Coronary artery (tissue), 2 donors: ENCODE results near the gene SPATA7.
"Not testable (repeated sequence)": the region's sequence is repeated elsewhere in the genome, so short reads cannot be mapped to it uniquely, and the experiment has no call there.

Experiments
- DNase-seq: peaks from one replicate; pipeline ENCODE4 v3.0.0-alpha.2; 2017; ENCODE audit warnings: low spot score
- H3K27ac ChIP-seq, 2 donors: fragments of 200-600 bp; sonication (generic); one replicate each; pipeline ENCODE4 v1.5.1; 2016 to 2019
- H3K4me3 ChIP-seq: fragments of 200-600 bp; sonication (generic); 2 replicates; pipeline ENCODE4 v1.5.1; 2016; ENCODE audit warnings: mild to moderate bottlenecking, moderate library complexity
- CTCF ChIP-seq: fragments of 200-600 bp; sonication (generic); IDR thresholded peaks from one replicate; pipeline ENCODE4 v1.5.1; 2019; ENCODE audit warnings: antibody characterized with exemption

Gene SPATA7

DNA sequence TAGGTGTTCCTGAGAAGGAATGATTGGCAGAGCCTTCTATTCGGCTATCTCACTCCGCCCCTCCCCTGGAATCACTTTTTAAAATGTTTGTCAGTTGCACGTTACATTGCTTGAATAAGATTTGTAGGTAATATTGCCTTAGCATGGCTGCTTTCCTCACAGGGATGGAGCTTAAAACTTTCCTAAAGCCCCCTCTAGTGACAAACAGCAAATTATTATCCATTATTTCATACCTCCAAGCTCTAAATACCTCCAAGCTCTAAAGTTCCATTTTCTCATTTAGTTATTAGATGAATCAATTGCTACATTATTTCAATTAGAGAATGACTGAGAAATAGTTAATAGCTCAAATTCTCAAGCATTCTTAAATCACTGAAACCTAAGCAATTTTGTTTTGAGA lies 5.1 kb upstream of the SPATA7 start:
- no peak for DNase-seq
- Histone ChIP-seq H3K27ac (no peak overlapping the region), H3K4me3 (no peak overlapping the region)
- TF ChIP-seq CTCF: no peak

DNA sequence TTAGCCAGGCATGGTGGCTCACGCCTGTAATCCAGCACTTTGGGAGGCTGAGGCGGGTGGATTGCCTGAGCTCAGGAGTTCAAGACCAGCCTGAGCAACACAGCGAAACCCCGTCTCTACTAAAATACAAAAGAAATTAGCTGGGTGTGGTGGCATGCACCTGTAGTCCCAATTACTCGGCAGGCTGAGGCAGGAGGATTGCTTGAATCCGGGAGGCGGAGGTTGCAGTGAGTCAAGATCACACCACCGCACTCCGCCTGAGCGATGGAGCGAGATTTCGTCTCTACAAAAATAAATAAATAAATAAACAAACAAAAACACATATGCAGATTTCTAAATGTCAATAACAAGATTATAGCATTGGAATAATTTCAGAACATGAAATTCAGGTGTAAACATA lies 3.8 kb upstream of the SPATA7 start:
- H3K27ac ChIP-seq, DNase-seq, H3K4me3 ChIP-seq: not testable (repeated sequence)

DNA sequence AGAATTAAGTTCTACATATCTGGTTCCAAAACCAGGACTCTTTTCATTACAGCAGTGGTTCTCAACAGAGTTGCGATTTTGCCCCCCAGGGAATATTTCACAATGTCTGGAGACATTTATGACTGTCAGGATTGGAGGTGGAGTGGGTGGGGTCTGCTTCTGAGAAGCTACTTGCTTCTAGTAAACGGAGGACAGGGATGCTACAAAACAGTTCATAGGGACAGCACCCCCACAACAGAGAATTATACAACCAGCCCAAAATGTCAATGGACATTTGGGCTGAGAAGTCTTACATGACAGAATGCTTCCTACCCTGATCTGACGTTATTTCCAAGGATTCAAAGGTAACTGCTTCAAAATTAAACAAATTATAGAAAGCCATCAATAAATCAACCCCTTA lies 739 bp upstream of the SPATA7 start:
- H3K27ac ChIP-seq: peak overlapping the region; percentile 77 to 91
- TF ChIP-seq CTCF: no peak
- peak overlapping the region; percentile 94 for H3K4me3 ChIP-seq
- no peak for DNase-seq

DNA sequence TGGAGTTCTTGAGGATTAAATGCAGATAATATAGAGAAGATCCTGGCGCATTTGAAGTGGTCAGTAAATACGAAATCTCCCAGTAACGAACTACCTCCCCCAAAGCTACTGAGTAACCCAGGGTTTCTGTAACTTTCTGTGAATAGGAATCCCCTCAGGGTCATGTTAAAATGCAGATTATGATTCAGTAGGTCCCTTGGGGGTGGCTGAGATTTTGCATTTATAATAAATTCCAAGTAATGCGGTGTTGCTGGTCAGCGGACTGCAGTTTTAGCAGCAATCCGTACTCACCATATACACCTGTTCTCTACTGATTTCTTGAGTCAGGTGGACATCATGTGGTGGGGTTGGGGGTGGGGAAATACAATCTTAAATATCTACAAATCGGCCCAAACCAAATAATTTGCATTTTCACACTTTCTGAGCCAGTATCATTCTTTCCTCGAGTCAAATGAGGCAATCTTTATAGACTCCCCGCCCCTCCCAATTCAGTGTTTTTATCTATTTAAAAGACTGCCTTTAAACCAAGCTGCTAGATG lies 868 bp downstream of the SPATA7 start:
- no peak for TF ChIP-seq CTCF

GRCh38 chr14:88388741-88389282 lies 3.4 kb downstream of the SPATA7 start:
- H3K4me3 ChIP-seq: no peak overlapping the region
- no peak for TF ChIP-seq CTCF
- H3K27ac ChIP-seq: no peak overlapping the region
- DNase-seq: no peak

More for the DNA sequence above, 868 bp downstream of the SPATA7 start:
- peak overlapping the region; percentile 94 for H3K4me3 ChIP-seq
- peak overlapping the region; percentile 77 to 91 for H3K27ac ChIP-seq
- DNase-seq: no peak

- no peak for TF ChIP-seq CTCF
- DNase-seq: no peak
- Histone ChIP-seq H3K4me3 (no peak overlapping the region), H3K27ac (no peak overlapping the region)
Observed at GRCh38 chr14:88392609-88393008, 7.2 kb downstream of the SPATA7 start.

DNA sequence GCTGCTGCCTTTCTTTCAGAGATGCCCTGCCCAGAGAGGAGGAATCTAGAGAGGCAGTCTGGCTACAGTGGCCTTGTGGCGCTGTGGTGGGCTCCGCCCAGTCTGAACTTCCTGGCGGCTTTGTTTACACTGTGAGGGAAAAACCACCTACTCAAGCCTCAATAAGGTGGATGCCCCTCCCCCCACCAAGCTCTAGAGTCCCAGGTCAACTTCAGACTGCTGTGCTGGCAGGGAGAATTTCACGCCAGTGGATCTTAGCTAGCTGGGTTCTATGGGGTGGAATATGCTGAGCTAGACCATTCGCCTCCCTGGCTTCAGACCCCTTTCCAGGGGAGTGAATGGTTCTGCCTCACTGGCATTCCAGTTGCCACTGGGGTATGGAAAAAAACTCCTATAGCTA lies 25.6 kb downstream of the SPATA7 start:
- DNase-seq: no peak
- H3K4me3 ChIP-seq: no peak overlapping the region
- no peak for TF ChIP-seq CTCF
- H3K27ac ChIP-seq: no peak overlapping the region
